Measurements from ENCODE around the gene RAB37. TPM values are rescaled to one million over a fixed set of nuclear protein-coding genes. Genes with fewer than 3 reads are reported as not detected.

Gene RAB37
- total and polyA plus RNA-seq, 2 donors (not counting 1 experiment from before 2014, with no cell fraction given), result 67.6 to 76.8 TPM

DNA sequence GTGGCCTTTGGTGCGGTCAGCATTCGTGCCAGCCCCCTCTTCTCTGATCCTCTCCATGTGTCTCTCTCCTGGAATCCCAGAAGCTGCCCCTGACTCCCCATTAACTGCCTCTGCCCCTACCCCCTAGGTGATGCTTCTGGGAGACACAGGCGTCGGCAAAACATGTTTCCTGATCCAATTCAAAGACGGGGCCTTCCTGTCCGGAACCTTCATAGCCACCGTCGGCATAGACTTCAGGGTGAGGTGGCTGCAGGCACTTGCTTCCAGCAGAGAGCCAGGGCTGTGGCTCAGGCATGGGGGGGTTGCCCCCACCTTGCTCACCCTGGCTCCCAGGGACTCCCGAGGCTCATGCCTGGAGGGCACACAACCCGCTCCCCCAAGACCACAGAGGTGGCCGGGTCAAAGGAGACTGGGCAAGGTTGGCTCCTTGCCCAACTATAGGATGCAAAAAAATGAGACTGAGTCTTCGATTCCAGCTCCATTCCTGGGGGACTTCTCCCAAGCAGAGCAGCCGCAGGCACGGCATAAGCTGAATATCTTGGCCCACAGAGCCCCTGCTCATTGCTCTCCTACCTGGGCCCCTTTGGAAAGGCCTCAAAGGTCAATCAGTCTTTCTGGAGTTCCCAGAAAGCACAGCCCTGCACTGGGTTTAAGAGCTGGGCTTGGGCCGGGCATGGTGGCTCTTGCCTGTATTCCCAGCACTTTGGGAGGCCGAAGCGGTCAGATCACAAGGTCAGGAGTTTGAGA is 3.8 kb downstream of the RAB37 start:
- no peak for DNase-seq
- Mint-ChIP-seq H3K9me3 (ENCODE audit: insufficient read depth) (no peaks in the 10 kb centered on the region), H3K27ac (peak overlapping the region; percentile 72), H3K4me1 (peaks cover 72% of the 10 kb centered on the region), H3K27me3 (no peaks in the 10 kb centered on the region), H3K4me3 (no peak overlapping the region)
- H3K79me2 ChIP-seq (ENCODE audit: control insufficient read depth, insufficient read depth, low read length), result peaks cover 42% of the 10 kb centered on the region
- H3K4me1 ChIP-seq (ENCODE audit: control insufficient read depth in 2 of 2, insufficient read depth in 2 of 2, low read length in 2 of 2), result peaks cover 74 to 85% of the 10 kb centered on the region in 2 donors
- peak overlapping the region; percentile 22 for H3K4me2 ChIP-seq (replicated peaks; ENCODE audit: low read depth, low read length, poor library complexity, severe bottlenecking)
- no peak overlapping the region for H3K9ac ChIP-seq (ENCODE audit: low read length)
- H3K27me3 ChIP-seq (replicated peaks in 1 of 4; ENCODE audit: control extremely low read depth in 1 of 4, control insufficient read depth in 3 of 4, insufficient read depth in 4 of 4, low read length in 3 of 4), result no peaks in the 10 kb centered on the region
- no peak overlapping the region for H2AFZ ChIP-seq (ENCODE audit: insufficient read depth, low read depth, low read length, poor library complexity, severe bottlenecking)
- ChIA-PET POLR2A (interaction anchor here (0.5 to 1.7 kb wide), 3 partner anchors 36 to 1847 kb away, joined by 3 to 12 read pairs (median 4); partner anchors contain the start of genes FDXR and NAT9), CTCF (interaction anchor here (1.0 to 3.9 kb wide), 8 partner anchors 9 to 124 kb away, joined by 3 to 42 read pairs (median 10); partner anchors contain the start of genes GRIN2C and NAT9)
- no peaks in the 10 kb centered on the region for H4K20me1 ChIP-seq (ENCODE audit: control insufficient read depth, insufficient read depth, low read length, poor library complexity, severe bottlenecking)
- 83% methylated on average over 14 of the region's 17 CpGs for WGBS (ENCODE audit: insufficient coverage)
- H3K36me3 ChIP-seq (replicated peaks in 1 of 2; ENCODE audit: control extremely low read depth in 1 of 2, control insufficient read depth in 1 of 2, extremely low read depth in 1 of 2, insufficient read depth in 2 of 2, low read length in 1 of 2), result no peaks in the 10 kb centered on the region
- H3K9me3 ChIP-seq (ENCODE audit: control extremely low read depth in 1 of 3, control insufficient read depth in 2 of 3, insufficient read depth in 1 of 3, low read length in 2 of 3), result no peaks in the 10 kb centered on the region
- H3K4me3 ChIP-seq (ENCODE audit: control extremely low read depth in 1 of 5, extremely low read depth in 1 of 5, insufficient read depth in 1 of 5, low read depth in 2 of 5, low read length in 4 of 5), result no peak overlapping the region
- H3K27ac ChIP-seq (ENCODE audit: low read length in 2 of 2), result peak overlapping the region in 1 of 2 donors; percentile 62
- ATAC-seq (ENCODE audit: low read depth), result no peak
- intact Hi-C loops (cut with micrococcal nuclease), result no loop called here
- TF ChIP-seq, protein P1, sequence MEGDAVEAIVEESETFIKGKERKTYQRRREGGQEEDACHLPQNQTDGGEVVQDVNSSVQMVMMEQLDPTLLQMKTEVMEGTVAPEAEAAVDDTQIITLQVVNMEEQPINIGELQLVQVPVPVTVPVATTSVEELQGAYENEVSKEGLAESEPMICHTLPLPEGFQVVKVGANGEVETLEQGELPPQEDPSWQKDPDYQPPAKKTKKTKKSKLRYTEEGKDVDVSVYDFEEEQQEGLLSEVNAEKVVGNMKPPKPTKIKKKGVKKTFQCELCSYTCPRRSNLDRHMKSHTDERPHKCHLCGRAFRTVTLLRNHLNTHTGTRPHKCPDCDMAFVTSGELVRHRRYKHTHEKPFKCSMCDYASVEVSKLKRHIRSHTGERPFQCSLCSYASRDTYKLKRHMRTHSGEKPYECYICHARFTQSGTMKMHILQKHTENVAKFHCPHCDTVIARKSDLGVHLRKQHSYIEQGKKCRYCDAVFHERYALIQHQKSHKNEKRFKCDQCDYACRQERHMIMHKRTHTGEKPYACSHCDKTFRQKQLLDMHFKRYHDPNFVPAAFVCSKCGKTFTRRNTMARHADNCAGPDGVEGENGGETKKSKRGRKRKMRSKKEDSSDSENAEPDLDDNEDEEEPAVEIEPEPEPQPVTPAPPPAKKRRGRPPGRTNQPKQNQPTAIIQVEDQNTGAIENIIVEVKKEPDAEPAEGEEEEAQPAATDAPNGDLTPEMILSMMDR (IDR thresholded peaks at IDR 0.05), result no peak
- TF ChIP-seq EZH2 (IDR thresholded peaks at IDR 0.05; ENCODE audit: borderline replicate concordance, insufficient read depth, low read depth, low read length, poor library complexity, severe bottlenecking), result no peak

DNA sequence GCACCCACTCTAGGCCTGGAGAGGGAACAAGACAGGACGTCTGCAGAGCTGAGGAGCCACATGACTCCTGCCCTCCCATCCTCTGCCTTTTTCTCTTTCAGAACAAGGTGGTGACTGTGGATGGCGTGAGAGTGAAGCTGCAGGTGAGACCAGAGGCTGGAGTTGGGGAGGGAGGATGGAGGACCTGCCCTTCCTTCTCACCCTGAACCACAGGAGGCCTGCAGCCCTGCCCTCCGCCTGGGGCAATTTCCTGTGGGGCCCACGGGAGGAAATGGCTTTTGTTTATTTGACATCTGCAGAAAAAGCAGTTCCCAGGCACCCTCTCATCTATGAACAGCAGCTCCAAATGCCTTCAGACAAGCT is 5.1 kb downstream of the RAB37 start:
- H3K9me3 Mint-ChIP-seq (ENCODE audit: insufficient read depth), result no peaks in the 10 kb centered on the region
- no peaks in the 10 kb centered on the region for H3K9me3 ChIP-seq (ENCODE audit: control extremely low read depth in 1 of 3, control insufficient read depth in 2 of 3, insufficient read depth in 1 of 3, low read length in 2 of 3)
- peak overlapping the region; percentile 42 to 62 for H3K27ac ChIP-seq (ENCODE audit: low read length in 2 of 2)
- H3K4me1 ChIP-seq (ENCODE audit: control insufficient read depth in 2 of 2, insufficient read depth in 2 of 2, low read length in 2 of 2), result peaks cover 69 to 82% of the 10 kb centered on the region in 2 donors
- intact Hi-C loops (cut with micrococcal nuclease), result no loop called here
- H4K20me1 ChIP-seq (ENCODE audit: control insufficient read depth, insufficient read depth, low read length, poor library complexity, severe bottlenecking), result no peaks in the 10 kb centered on the region
- H3K36me3 ChIP-seq (replicated peaks in 1 of 2; ENCODE audit: control extremely low read depth in 1 of 2, control insufficient read depth in 1 of 2, extremely low read depth in 1 of 2, insufficient read depth in 2 of 2, low read length in 1 of 2), result no peaks in the 10 kb centered on the region
- DNase-seq, result peak; percentile 67
- H3K4me1 Mint-ChIP-seq, result peaks cover 71% of the 10 kb centered on the region
- no peaks in the 10 kb centered on the region for H3K27me3 ChIP-seq (replicated peaks in 1 of 4; ENCODE audit: control extremely low read depth in 1 of 4, control insufficient read depth in 3 of 4, insufficient read depth in 4 of 4, low read length in 3 of 4)
- no peaks in the 10 kb centered on the region for H3K27me3 Mint-ChIP-seq
- CTCF ChIA-PET, result interaction anchor here (0.7 to 3.9 kb wide), 13 partner anchors 12 to 217 kb away, joined by 3 to 42 read pairs (median 4); partner anchors contain the start of genes GRIN2C and NAT9
- peak overlapping the region in 2 of 5 experiments; percentile 21 to 34 for H3K4me3 ChIP-seq (ENCODE audit: control extremely low read depth in 1 of 5, extremely low read depth in 1 of 5, insufficient read depth in 1 of 5, low read depth in 2 of 5, low read length in 4 of 5)
- TF ChIP-seq, protein P1 (IDR thresholded peaks at IDR 0.05), result no peak
- no peak for TF ChIP-seq EZH2 (IDR thresholded peaks at IDR 0.05; ENCODE audit: borderline replicate concordance, insufficient read depth, low read depth, low read length, poor library complexity, severe bottlenecking)
- POLR2A ChIA-PET, result interaction anchor here (1.4 to 1.7 kb wide), 3 partner anchors 34 to 131 kb away, joined by 4 to 12 read pairs (median 6); partner anchors contain the start of genes FDXR and NAT9
- H3K4me2 ChIP-seq (replicated peaks; ENCODE audit: low read depth, low read length, poor library complexity, severe bottlenecking), result peak overlapping the region; percentile 80
- peak overlapping the region; percentile 42 for H3K9ac ChIP-seq (ENCODE audit: low read length)
- ATAC-seq (ENCODE audit: low read depth), result peak; percentile 56
- H3K27ac Mint-ChIP-seq, result peak overlapping the region; percentile 96
- H3K4me3 Mint-ChIP-seq, result peak overlapping the region; percentile 82
- peaks cover 42% of the 10 kb centered on the region for H3K79me2 ChIP-seq (ENCODE audit: control insufficient read depth, insufficient read depth, low read length)
- peak overlapping the region; percentile 37 for H2AFZ ChIP-seq (ENCODE audit: insufficient read depth, low read depth, low read length, poor library complexity, severe bottlenecking)
- WGBS (ENCODE audit: insufficient coverage), result no CpG with 5 or more reads among the region's 4 CpGs
